Progenitor cell of endocrine pancreas (in vitro differentiated cells): Measurements from ENCODE around the gene MPHOSPH9. TPM values are rescaled to one million over a fixed set of nuclear protein-coding genes. Genes with fewer than 3 reads are reported as not detected.

Experiments used
- DNase-seq: peaks from one replicate; pipeline ENCODE4 v3.0.0; 2021; ENCODE audit warnings: low spot score; ENCODE audit not compliant: unreplicated experiment
- H3K27ac Mint-ChIP-seq: 2 replicates; pipeline ENCODE4 v1.8.0; 2021; ENCODE audit warnings: mild to moderate bottlenecking, moderate library complexity, mixed read lengths
- H3K27me3 Mint-ChIP-seq: 2 replicates; pipeline ENCODE4 v1.8.0; 2021; ENCODE audit warnings: mixed read lengths
- H3K36me3 Mint-ChIP-seq: 2 replicates; pipeline ENCODE4 v1.8.0; 2022; ENCODE audit warnings: mixed read lengths; ENCODE audit not compliant: insufficient read depth
- H3K4me1 Mint-ChIP-seq: 2 replicates; pipeline ENCODE4 v1.8.0; 2021; ENCODE audit warnings: low read depth, mixed read lengths
- H3K4me3 Mint-ChIP-seq: 2 replicates; pipeline ENCODE4 v1.8.0; 2021; ENCODE audit warnings: low read depth, mild to moderate bottlenecking, moderate library complexity, mixed read lengths
- H3K9me3 Mint-ChIP-seq: 2 replicates; pipeline ENCODE4 v1.8.0; 2021; ENCODE audit warnings: low read depth, mixed read lengths
- CTCF ChIP-seq: fragments of 200-600 bp; sonication (generic); IDR thresholded peaks from one replicate; pipeline ENCODE4 v1.5.0; 2021; ENCODE audit warnings: antibody characterized with exemption, mild to moderate bottlenecking; ENCODE audit not compliant: unreplicated experiment
- total RNA-seq: library from RNA; stranded (reverse); gene quantifications from 2 replicates; pipeline ENCODE4 v1.2.1, GENCODE V29; 2021

Gene MPHOSPH9
- total RNA-seq, 1 donor from 2014 or later, result 39.3 TPM

GRCh38 chr12:123237646-123238329 lies 4.8 kb upstream of the MPHOSPH9 start:
- peak; percentile 76 for TF ChIP-seq CTCF
- Mint-ChIP-seq H3K9me3 (no peaks in the 10 kb centered on the region), H3K36me3 (peaks cover 6% of the 10 kb centered on the region), H3K27ac (no peak overlapping the region), H3K27me3 (no peaks in the 10 kb centered on the region), H3K4me3 (no peak overlapping the region), H3K4me1 (peaks cover 12% of the 10 kb centered on the region)
- peak; percentile 30 for DNase-seq

- DNase-seq, result no peak
- Mint-ChIP-seq H3K36me3 (peaks cover 3% of the 10 kb centered on the region), H3K4me1 (peaks cover 20% of the 10 kb centered on the region), H3K9me3 (no peaks in the 10 kb centered on the region), H3K27me3 (no peaks in the 10 kb centered on the region), H3K27ac (peak overlapping the region; percentile 99), H3K4me3 (peak overlapping the region; percentile 93)
- TF ChIP-seq CTCF, result no peak
Observed at GRCh38 chr12:123233505-123234308, 766 bp upstream of the MPHOSPH9 start.

GRCh38 chr12:123232472-123232806 lies 502 bp downstream of the MPHOSPH9 start:
- Mint-ChIP-seq H3K9me3 (no peaks in the 10 kb centered on the region), H3K36me3 (peaks cover 3% of the 10 kb centered on the region), H3K27me3 (no peaks in the 10 kb centered on the region), H3K4me1 (peaks cover 18% of the 10 kb centered on the region), H3K27ac (peak overlapping the region; percentile 99), H3K4me3 (peak overlapping the region; percentile 93)
- TF ChIP-seq CTCF, result no peak
- no peak for DNase-seq

- H3K27me3 Mint-ChIP-seq, result no peaks in the 10 kb centered on the region
- peak overlapping the region; percentile 38 for H3K27ac Mint-ChIP-seq
- peaks cover 18% of the 10 kb centered on the region for H3K4me1 Mint-ChIP-seq
- peaks cover 3% of the 10 kb centered on the region for H3K36me3 Mint-ChIP-seq
- TF ChIP-seq CTCF, result no peak
- H3K9me3 Mint-ChIP-seq, result no peaks in the 10 kb centered on the region
- no peak for DNase-seq
- H3K4me3 Mint-ChIP-seq, result peak overlapping the region; percentile 93
Observed at GRCh38 chr12:123231931-123232330, 1.0 kb downstream of the MPHOSPH9 start.

- Mint-ChIP-seq H3K9me3 (no peaks in the 10 kb centered on the region), H3K4me1 (peaks cover 14% of the 10 kb centered on the region), H3K27ac (no peak overlapping the region), H3K36me3 (no peaks in the 10 kb centered on the region), H3K27me3 (no peaks in the 10 kb centered on the region), H3K4me3 (no peak overlapping the region)
- TF ChIP-seq CTCF, result no peak
- no peak for DNase-seq
Observed at GRCh38 chr12:123229051-123229450, 3.9 kb downstream of the MPHOSPH9 start.
